ENCODE measurements around the gene TLN1. TPM values are rescaled to one million over a fixed set of nuclear protein-coding genes. Genes with fewer than 3 reads are reported as not detected.

TLN1 gene
- polyA plus RNA-seq, 1 experiment: 165 TPM

DNA sequence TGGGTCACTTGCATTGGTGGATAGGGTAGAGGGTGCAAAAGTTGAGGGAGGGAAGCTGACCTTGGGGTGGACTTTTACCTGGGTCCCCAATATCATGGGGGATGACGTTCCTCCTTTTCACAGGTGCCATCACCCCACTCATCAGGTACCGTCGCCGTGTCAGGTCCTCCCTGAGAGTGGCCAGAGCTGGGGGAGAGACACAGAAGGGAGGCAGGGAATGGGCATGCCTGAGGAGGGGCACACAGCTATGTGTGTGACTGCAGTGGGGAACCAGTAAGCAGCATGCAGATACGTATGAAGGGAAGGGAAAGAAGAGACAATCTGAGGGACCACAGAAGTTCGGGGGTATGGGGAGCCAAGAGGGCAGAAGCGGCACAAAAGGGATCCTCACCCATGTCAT is 6.9 kb upstream of the TLN1 start:
- Histone ChIP-seq H3K9me3 (ENCODE audit: control insufficient read depth, insufficient read depth, low read length) (no peaks in the 10 kb centered on the region), H3K27ac (ENCODE audit: low read depth, low read length) (no peak overlapping the region), H3K27me3 (ENCODE audit: control insufficient read depth, insufficient read depth, low read length) (no peaks in the 10 kb centered on the region), H3K4me3 (ENCODE audit: low read depth, low read length) (no peak overlapping the region)
- CTCF ChIA-PET: interaction anchor here (0.6 to 1.1 kb wide), 3 partner anchors 9 to 561 kb away, joined by 3 to 4 read pairs (median 4); no protein-coding TSS in a partner anchor
- no peak for DNase-seq (ENCODE audit: low read depth, low spot score)
- TF ChIP-seq, protein P1, sequence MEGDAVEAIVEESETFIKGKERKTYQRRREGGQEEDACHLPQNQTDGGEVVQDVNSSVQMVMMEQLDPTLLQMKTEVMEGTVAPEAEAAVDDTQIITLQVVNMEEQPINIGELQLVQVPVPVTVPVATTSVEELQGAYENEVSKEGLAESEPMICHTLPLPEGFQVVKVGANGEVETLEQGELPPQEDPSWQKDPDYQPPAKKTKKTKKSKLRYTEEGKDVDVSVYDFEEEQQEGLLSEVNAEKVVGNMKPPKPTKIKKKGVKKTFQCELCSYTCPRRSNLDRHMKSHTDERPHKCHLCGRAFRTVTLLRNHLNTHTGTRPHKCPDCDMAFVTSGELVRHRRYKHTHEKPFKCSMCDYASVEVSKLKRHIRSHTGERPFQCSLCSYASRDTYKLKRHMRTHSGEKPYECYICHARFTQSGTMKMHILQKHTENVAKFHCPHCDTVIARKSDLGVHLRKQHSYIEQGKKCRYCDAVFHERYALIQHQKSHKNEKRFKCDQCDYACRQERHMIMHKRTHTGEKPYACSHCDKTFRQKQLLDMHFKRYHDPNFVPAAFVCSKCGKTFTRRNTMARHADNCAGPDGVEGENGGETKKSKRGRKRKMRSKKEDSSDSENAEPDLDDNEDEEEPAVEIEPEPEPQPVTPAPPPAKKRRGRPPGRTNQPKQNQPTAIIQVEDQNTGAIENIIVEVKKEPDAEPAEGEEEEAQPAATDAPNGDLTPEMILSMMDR (IDR thresholded peaks at IDR 0.05; ENCODE audit: low read depth, low read length): no peak
- POLR2A ChIA-PET: interaction anchor here (0.7 to 1.1 kb wide), 2 partner anchors 10 to 11 kb away, joined by 3 to 5 read pairs; partner anchors contain the start of genes GBA2 and RGP1

DNA sequence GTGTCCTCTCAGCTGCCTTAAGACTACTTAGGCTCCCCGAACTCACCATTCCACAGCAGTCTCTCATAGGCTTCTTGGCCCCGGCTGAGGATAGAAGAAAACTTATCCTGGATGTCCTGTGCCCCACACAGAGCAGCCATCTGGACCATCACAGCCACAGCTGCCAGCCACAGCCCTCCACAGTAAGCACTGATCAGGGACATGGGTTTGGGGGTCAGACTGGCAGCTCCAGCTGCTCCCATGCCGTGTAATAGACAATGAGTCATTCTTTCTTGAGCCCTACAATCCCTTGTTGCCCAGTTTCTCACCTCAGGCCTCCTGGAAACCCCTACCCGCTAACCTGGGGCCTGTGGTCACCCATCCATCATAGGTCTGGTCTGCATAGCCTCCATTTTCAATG is 6.2 kb upstream of the TLN1 start:
- CTCF ChIA-PET: no interaction called here
- no peak overlapping the region for H3K4me3 ChIP-seq (ENCODE audit: low read depth, low read length)
- POLR2A ChIA-PET: no interaction called here
- no peak overlapping the region for H3K27ac ChIP-seq (ENCODE audit: low read depth, low read length)
- no peaks in the 10 kb centered on the region for H3K9me3 ChIP-seq (ENCODE audit: control insufficient read depth, insufficient read depth, low read length)
- no peak for DNase-seq (ENCODE audit: low read depth, low spot score)
- H3K27me3 ChIP-seq (ENCODE audit: control insufficient read depth, insufficient read depth, low read length): no peaks in the 10 kb centered on the region
- TF ChIP-seq, protein P1 (IDR thresholded peaks at IDR 0.05; ENCODE audit: low read depth, low read length): no peak

DNA sequence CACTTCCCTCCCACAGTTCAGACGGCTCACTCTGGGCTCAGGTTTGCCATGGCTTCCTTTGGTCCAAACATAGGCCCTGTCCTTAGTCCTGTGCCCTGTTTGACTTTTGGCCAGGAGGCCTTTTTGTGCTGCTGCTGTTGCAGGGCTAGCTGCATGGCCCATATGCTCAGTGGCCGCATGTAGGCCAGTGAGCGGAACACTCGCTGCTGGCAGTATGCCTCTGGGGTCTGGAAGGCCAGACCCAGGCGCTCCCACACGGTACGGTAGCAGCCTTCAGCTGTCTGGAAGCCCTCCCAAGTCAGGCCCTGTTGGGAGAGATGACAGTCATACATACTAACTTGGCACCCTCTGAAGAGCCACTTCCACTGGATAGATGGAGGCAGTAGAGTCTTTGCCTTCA is 5.1 kb upstream of the TLN1 start:
- POLR2A ChIA-PET: no interaction called here
- no peak for DNase-seq (ENCODE audit: low read depth, low spot score)
- TF ChIP-seq, protein P1 (IDR thresholded peaks at IDR 0.05; ENCODE audit: low read depth, low read length): no peak
- Histone ChIP-seq H3K9me3 (ENCODE audit: control insufficient read depth, insufficient read depth, low read length) (no peaks in the 10 kb centered on the region; the same call in 1 of the 2 replicates), H3K4me3 (ENCODE audit: low read depth, low read length) (no peak overlapping the region), H3K27ac (ENCODE audit: low read depth, low read length) (no peak overlapping the region), H3K27me3 (ENCODE audit: control insufficient read depth, insufficient read depth, low read length) (no peaks in the 10 kb centered on the region)
- CTCF ChIA-PET: no interaction called here

DNA sequence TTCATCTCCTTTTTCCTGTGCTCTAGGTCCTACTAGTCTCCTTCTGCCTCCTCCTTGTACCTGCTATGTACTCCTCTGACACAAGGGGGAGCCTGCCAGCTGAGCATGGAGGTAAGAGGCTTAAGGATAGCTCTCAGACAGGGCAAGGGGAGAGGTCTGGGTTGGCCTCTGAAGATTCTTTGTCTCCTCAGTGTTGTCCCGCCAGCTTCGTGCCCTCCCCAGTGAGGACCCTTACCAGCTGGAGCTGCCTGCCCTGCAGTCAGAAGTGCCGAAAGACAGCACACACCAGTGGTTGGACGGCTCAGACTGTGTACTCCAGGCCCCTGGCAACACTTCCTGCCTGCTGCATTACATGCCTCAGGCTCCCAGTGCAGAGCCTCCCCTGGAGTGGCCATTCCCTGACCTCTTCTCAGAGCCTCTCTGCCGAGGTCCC is 4.2 kb upstream of the TLN1 start:
- TF ChIP-seq, protein P1 (IDR thresholded peaks at IDR 0.05; ENCODE audit: low read depth, low read length): peak; percentile 96
- no peak overlapping the region for H3K4me3 ChIP-seq (ENCODE audit: low read depth, low read length)
- H3K9me3 ChIP-seq (ENCODE audit: control insufficient read depth, insufficient read depth, low read length): no peaks in the 10 kb centered on the region; the same call in 1 of the 2 replicates
- H3K27me3 ChIP-seq (ENCODE audit: control insufficient read depth, insufficient read depth, low read length): no peaks in the 10 kb centered on the region
- H3K27ac ChIP-seq (ENCODE audit: low read depth, low read length): peak overlapping the region; percentile 31
- POLR2A ChIA-PET: interaction anchor here (1.1 kb wide), 1 partner anchor 9 kb away, joined by 3 read pairs; no protein-coding TSS in a partner anchor
- no peak for DNase-seq (ENCODE audit: low read depth, low spot score)
- CTCF ChIA-PET: interaction anchor here (0.8 to 2.9 kb wide), 9 partner anchors 9 to 146 kb away, joined by 3 to 46 read pairs (median 5); partner anchors contain the start of genes ARHGEF39, GBA2 and RGP1

DNA sequence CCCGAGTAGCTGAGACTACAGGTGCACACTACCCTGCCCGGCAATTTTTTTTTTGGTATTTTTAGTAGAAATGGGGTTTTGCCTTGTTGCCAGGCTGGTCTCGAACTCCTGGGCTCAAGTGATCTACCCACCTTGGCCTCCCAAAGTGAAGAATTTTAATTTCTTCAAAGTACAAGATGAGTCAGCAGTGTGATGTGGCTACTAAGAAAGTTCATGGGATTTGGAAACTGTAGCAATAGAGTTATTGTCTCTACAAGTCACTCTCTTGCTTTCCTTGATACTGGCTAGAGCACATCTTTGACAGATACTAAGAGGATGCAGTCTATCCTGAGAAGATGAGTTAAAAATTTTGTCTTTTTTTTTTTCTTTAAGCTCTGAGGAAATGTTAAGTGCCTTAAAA is 2.1 kb upstream of the TLN1 start:
- DNase-seq (ENCODE audit: low read depth, low spot score): no peak
- ChIA-PET POLR2A (no interaction called here), CTCF (interaction anchor here (0.6 to 2.9 kb wide), 5 partner anchors 13 to 148 kb away, joined by 3 to 46 read pairs (median 3); partner anchors contain the start of genes ARHGEF39, CCDC107, GBA2 and RGP1)
- Histone ChIP-seq H3K4me3 (ENCODE audit: low read depth, low read length) (peak overlapping the region; percentile 98), H3K9me3 (ENCODE audit: control insufficient read depth, insufficient read depth, low read length) (no peaks in the 10 kb centered on the region; the same call in 1 of the 2 replicates), H3K27me3 (ENCODE audit: control insufficient read depth, insufficient read depth, low read length) (no peaks in the 10 kb centered on the region), H3K27ac (ENCODE audit: low read depth, low read length) (no peak overlapping the region)
- TF ChIP-seq, protein P1 (IDR thresholded peaks at IDR 0.05; ENCODE audit: low read depth, low read length): no peak

All from AG04450 (cell line).